ENCODE data around the gene CMSS1.

CMSS1 gene

GRCh38 chr3:99938270-99938911 lies 120.7 kb downstream of the CMSS1 start:
- no peak for TF ChIP-seq CTCF (IDR thresholded peaks at IDR 0.05; ENCODE audit: borderline replicate concordance, insufficient read depth, low read depth, low read length)
- H3K4me3 ChIP-seq (ENCODE audit: low read depth, low read length), result no peak overlapping the region

GRCh38 chr3:99939876-99940275 lies 122.2 kb downstream of the CMSS1 start:
- no peak for TF ChIP-seq CTCF (IDR thresholded peaks at IDR 0.05; ENCODE audit: borderline replicate concordance, insufficient read depth, low read depth, low read length)

GRCh38 chr3:99940350-99940749 lies 122.7 kb downstream of the CMSS1 start:
- H3K4me3 ChIP-seq (ENCODE audit: low read depth, low read length), result no peak overlapping the region
- TF ChIP-seq CTCF (IDR thresholded peaks at IDR 0.05; ENCODE audit: borderline replicate concordance, insufficient read depth, low read depth, low read length), result no peak

More at GRCh38 chr3:99939876-99940275, 122.2 kb downstream of the CMSS1 start:
- no peak overlapping the region for H3K4me3 ChIP-seq (ENCODE audit: low read depth, low read length)

- no peak overlapping the region for H3K4me3 ChIP-seq (ENCODE audit: low read depth, low read length)
- no peak for TF ChIP-seq CTCF (IDR thresholded peaks at IDR 0.05; ENCODE audit: borderline replicate concordance, insufficient read depth, low read depth, low read length)
Measured at GRCh38 chr3:99941211-99941610, 123.5 kb downstream of the CMSS1 start.

- TF ChIP-seq CTCF (IDR thresholded peaks at IDR 0.05; ENCODE audit: borderline replicate concordance, insufficient read depth, low read depth, low read length), result no peak
- no peak overlapping the region for H3K4me3 ChIP-seq (ENCODE audit: low read depth, low read length)
Measured at GRCh38 chr3:99943931-99944761, 126.5 kb downstream of the CMSS1 start.

GRCh38 chr3:99945328-99945995 lies 127.8 kb downstream of the CMSS1 start:
- H3K4me3 ChIP-seq (ENCODE audit: low read depth, low read length), result no peak overlapping the region
- no peak for TF ChIP-seq CTCF (IDR thresholded peaks at IDR 0.05; ENCODE audit: borderline replicate concordance, insufficient read depth, low read depth, low read length)
